Coronary artery (tissue), 2 donors: ENCODE results near the gene NUDT16L1.

Source experiments
- DNase-seq: peaks from one replicate; pipeline ENCODE4 v3.0.0-alpha.2; 2017; ENCODE audit warnings: low spot score
- H3K27ac ChIP-seq, 2 donors: fragments of 200-600 bp; sonication (generic); one replicate each; pipeline ENCODE4 v1.5.1; 2016 to 2019
- H3K4me3 ChIP-seq: fragments of 200-600 bp; sonication (generic); 2 replicates; pipeline ENCODE4 v1.5.1; 2016; ENCODE audit warnings: mild to moderate bottlenecking, moderate library complexity
- TF ChIP-seq, protein P1 (sequence below): fragments of 200-600 bp; sonication (generic); IDR thresholded peaks from one replicate; pipeline ENCODE4 v1.5.1; 2019; ENCODE audit warnings: antibody characterized with exemption

Gene NUDT16L1

DNA sequence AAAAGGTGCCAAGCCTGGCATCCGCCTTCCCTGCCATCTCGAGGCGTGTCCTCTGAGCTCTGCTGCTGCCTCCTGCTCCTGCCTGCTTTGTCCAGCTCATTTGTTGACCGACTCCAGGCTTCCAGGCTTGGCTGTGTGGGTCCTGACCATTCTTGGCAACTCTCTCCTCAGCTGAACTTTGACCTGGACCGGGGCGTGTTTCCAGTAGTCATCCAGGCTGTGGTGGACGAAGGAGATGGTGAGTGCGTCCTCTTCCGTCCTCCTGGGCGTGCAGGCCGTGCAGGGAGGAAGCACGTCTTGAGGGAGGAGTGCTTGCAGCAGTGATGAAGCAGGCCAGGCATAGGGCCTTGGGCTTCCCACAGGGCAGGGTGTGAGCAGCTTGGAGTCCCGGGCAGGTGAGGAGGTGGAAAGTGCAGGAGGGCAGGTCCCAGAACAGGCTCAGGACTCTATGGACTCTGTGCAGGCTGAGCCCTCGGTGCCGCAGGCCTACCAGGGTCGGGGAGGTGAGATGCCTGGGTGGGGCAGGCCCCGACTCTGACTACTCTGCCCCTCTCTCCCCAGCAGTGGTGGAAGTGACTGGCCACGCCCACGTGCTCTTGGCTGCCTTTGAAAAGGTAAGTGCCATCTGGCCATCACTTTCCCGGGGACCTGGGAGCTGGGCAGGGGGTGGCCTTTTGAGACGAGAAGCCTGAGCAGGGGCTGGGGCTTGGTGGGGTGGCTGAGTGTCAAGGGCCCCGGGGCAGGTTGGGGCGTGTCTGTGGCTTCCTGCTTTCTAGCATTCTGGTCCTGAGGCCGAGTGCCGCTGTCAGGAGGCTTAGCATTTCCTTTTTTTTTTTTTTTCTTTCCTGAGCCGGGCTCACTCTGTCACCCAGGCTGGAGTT lies 28.6 kb upstream of the NUDT16L1 start:
- Histone ChIP-seq H3K4me3 (no peak overlapping the region), H3K27ac (peak overlapping the region in 1 of 2 donors; percentile 52)
- TF ChIP-seq, protein P1, sequence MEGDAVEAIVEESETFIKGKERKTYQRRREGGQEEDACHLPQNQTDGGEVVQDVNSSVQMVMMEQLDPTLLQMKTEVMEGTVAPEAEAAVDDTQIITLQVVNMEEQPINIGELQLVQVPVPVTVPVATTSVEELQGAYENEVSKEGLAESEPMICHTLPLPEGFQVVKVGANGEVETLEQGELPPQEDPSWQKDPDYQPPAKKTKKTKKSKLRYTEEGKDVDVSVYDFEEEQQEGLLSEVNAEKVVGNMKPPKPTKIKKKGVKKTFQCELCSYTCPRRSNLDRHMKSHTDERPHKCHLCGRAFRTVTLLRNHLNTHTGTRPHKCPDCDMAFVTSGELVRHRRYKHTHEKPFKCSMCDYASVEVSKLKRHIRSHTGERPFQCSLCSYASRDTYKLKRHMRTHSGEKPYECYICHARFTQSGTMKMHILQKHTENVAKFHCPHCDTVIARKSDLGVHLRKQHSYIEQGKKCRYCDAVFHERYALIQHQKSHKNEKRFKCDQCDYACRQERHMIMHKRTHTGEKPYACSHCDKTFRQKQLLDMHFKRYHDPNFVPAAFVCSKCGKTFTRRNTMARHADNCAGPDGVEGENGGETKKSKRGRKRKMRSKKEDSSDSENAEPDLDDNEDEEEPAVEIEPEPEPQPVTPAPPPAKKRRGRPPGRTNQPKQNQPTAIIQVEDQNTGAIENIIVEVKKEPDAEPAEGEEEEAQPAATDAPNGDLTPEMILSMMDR: no peak
- DNase-seq: no peak

DNA sequence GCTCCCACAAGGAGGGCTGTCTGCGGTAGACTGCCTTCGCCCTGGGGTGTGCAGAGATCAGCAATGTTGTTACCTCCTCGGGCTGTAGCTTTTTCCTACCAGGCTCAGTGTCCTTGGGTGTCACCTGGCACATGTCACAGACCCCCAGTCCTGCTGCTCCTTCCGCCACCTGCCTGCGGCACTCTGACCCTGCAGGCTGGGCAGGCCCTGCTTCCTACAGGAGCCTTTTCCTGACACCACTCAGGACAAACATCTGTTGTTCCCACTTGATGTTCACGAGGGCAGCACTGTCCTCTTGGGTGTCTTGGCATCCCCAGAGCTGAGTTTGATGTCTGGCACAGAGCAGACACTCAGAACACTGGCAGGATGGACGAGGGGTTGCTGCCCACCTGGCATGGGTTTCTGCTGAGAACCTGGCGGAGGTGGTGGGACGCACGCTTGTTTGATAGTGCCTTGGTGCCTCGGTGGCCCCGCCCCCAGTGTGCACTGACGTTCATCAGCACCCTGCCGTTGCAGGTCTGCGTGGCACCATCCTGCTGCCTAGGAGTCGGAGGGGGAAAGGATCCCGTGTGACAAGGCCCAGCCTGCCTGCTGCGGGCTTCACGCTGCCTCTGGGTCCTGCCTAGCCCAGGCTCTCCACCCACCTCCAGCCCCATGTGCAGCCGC lies 26.7 kb upstream of the NUDT16L1 start:
- H3K4me3 ChIP-seq: no peak overlapping the region
- TF ChIP-seq, protein P1: no peak
- no peak overlapping the region for H3K27ac ChIP-seq
- no peak for DNase-seq

DNA sequence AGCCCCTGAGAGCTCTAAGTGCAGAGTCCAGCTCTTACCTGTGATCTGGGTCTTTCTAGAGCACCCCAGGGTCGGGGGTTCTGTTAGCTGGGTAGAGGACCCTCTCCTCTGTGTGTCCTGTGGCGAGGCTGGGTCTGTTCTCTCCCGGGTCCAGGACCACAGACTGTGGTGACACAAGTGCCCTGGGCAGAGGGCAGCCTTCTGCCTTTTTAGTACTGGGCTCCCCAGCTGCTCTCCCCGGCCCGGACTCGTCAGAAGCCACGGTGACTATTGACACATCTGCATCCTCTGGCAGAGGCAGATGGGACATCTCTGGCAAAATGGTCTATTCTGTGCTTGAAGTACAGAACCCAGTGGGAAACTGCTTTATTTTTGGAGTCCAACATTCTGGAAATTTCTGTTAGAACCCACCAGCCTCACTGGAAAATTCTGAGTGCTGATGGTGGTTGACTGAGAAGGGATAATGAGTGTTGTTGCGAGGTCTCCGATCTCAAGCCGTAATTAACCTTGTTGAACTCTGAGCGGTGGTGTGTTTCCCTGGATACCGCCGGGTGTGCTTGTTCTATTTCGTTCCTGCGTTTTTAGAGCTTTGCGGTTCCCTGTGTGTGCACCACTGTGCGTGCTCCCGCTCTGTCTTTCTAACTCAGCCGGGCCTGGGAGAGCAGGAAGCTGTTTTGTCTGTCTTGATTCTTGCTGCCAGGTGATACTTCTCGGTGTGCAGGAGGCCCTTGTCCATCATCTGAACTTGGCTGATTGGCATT lies 26.0 kb upstream of the NUDT16L1 start:
- no peak overlapping the region for H3K4me3 ChIP-seq
- TF ChIP-seq, protein P1: no peak
- no peak overlapping the region for H3K27ac ChIP-seq
- DNase-seq: no peak

DNA sequence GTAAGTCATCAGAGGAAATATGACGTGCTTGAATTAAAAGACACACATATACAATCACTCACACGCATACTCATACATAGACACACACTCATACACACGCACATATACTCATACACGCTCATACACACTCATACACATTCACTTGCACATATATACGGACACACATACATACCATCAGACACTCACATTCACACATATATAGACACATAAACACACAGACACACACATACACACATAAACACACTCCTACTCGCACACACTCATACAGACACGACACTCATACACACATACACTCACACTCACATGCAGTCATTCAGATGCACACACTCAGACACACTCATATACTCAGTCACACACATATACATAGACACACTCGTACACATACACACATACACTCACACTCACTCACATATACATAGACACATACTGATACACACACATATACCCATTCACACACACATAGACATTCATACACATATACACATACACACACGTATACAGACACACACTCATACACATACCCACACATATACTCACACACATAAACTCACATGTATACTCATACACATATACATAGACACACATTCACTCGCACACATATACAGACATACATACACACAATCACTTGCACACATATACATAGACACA lies 24.9 kb upstream of the NUDT16L1 start:
- Histone ChIP-seq H3K4me3 (no peak overlapping the region), H3K27ac (no peak overlapping the region)
- TF ChIP-seq, protein P1: no peak
- DNase-seq: no peak

DNA sequence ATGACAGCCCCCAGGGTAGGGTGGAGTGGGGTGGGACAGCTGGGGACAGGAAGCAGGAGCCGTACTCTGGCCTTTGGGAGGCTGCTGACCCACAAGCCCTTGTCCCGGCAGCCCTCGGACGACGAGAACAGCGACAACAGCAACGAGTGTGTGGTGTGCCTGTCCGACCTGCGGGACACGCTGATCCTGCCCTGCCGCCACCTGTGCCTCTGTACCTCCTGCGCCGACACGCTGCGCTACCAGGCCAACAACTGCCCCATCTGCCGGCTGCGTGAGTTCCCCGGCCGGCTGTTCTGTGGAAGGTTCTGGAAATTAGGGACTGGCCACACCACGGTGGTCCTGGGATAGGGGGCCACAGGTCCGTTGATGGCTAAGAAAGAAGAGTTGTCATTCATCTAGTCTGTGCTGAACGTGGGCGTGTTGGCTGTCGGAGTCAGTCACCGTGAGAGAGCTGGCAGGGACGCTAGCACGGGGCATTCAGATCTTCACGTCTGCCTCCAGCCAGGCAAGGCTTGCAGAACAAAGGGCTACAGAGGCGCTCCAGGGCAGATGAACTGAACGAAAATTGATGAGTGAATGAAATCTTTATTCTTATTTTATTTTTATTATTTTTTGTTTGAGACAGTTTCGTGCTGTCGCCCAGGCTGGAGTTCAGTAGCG lies 19.8 kb upstream of the NUDT16L1 start:
- H3K27ac ChIP-seq: no peak overlapping the region
- TF ChIP-seq, protein P1: no peak
- H3K4me3 ChIP-seq: no peak overlapping the region
- no peak for DNase-seq

DNA sequence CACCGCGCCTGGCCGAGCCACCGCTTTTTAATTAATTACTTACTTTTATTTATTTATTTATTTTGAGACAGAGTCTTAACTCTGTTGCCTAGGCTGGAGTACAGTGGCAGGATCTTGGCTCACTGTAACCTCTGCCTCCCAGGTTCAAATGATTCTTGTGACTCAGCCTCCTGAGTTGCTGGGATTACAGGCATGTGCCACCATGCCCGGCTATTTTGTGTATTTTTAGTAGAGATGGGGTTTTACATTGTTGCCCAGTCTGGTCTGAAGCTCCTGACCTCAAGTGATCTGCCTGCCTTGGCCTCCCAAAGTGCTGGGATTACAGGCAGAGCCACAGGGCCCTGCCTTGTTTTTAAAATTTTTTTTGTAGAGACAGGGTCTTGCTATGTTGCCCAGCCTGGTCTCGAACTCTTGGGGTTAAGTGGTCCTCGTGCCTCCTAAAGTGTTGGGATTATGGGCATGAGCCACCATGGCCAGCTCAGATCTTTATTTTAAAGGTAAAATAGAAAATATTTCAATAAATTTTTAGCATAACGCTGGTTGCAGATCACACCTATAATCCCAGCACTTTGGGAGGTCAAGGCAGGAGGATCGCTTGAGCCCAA lies 18.3 kb upstream of the NUDT16L1 start:
- TF ChIP-seq, protein P1: no peak
- H3K27ac ChIP-seq: no peak overlapping the region
- no peak overlapping the region for H3K4me3 ChIP-seq
- DNase-seq: no peak
